Umbilical cord (tissue), 2 donors: ENCODE data around the gene TFB2M. TPM values are rescaled to one million over a fixed set of nuclear protein-coding genes. Genes with fewer than 3 reads are reported as not detected.

Experiments
- DNase-seq: peaks from one replicate; pipeline ENCODE4 v3.0.0-alpha.2; 2015; ENCODE audit warnings: low spot score
- total RNA-seq: library from RNA; depleted of rRNA; stranded (reverse); fragments of >200 nt; gene quantifications from one replicate; pipeline ENCODE4 v1.2.3, GENCODE V29; 2014; ENCODE audit warnings: low replicate concordance; ENCODE audit not compliant: insufficient read depth

The TFB2M gene
- total RNA-seq, 1 donor from 2014 or later = 14.4 TPM

GRCh38 chr1:246554201-246554600 lies 11.9 kb downstream of the TFB2M start:
- no peak for DNase-seq

GRCh38 chr1:246552110-246552509 lies 14.0 kb downstream of the TFB2M start:
- no peak for DNase-seq

DNA sequence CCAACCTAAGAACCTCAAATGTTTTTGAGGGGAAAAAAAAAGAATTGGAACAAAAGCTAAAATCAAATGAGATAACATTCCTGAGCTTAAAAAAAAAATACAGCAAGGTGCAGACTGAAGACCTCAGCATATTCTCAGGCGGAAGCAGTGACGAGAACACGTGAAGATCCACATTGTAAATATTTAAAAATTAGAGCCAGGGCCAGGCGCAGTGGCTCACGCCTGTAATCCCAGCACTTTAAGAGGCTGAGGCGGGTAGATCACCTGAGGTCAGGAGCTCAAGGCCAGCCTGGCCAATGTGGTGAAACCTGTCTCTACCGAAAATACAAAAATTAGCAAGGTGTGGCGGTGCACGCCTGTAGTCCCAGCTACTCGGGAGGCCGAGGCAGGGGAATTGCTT lies 15.7 kb downstream of the TFB2M start:
- no peak for DNase-seq

- no peak for DNase-seq
Observed at GRCh38 chr1:246549665-246550064, 16.4 kb downstream of the TFB2M start.

DNA sequence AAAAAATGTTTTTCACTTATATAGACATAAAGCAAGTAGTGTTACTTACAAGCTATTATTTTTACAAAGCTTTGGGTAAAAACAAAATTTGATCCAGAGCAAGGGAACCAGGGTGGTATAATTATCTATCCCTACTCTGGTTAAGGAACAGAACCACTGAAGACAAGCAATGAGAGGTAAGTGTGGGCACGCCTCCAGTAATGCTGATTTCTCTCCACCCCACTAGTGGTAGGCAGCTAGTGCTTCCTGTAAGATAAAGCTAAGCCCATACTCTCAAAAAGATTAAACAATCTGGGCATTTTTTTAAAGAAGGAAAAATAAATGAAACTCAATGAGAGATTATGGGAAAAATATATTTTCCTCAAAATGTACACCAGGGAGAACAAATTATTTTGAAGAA lies 22.1 kb downstream of the TFB2M start:
- no peak for DNase-seq

DNA sequence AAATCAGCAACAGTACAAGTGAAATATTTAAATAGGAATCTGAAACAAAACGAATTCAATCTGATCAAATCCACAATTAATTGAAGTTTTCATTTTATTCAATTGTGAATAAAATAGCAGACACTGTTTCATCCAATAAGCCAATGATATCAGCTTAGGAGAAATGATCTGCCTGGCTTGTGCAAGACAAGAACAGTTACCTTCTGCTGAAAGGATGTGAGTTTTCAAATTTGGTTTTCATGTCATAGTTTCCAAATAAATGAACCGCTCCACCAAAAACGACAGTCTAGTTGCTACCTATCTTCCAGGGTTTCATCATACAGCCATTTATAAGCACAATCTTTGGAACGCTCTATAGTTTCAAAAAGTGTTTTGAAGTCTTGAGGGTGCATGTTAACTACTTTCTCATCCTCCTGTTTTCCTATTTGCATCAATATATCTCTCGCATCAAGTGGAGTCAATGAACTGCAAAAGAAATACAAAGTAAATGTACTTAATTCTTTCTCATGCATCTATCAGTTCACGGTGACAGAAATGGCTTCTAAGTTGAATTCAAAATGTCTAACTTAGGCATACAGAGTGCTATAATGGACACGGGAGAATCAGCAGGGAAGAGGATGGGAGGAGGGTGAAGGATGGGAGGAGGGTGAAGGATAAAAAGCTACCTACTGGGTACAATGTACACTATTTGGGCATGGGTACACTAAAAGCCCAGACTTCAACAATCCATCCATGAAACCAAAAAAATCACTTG lies 25.1 kb downstream of the TFB2M start:
- no peak for DNase-seq

DNA sequence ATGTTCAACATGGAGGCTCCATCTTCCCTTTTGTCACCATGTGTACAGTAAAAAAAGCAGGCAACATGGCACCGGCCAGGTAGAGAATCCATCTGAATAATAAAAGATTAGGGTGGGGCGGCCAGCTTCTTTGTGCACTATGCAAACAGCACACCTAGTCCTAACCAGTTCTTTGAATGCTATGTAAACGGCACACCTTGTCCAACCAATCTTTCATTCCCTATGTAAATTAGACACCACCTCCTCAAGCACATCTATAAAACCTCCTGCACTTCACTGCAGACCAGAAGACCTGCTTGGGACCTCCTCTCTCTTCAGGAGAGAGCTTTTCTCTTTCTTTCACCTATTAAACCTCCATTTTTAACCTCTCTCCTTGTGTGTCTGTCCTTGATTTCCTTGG lies 28.2 kb downstream of the TFB2M start:
- DNase-seq = no peak

DNA sequence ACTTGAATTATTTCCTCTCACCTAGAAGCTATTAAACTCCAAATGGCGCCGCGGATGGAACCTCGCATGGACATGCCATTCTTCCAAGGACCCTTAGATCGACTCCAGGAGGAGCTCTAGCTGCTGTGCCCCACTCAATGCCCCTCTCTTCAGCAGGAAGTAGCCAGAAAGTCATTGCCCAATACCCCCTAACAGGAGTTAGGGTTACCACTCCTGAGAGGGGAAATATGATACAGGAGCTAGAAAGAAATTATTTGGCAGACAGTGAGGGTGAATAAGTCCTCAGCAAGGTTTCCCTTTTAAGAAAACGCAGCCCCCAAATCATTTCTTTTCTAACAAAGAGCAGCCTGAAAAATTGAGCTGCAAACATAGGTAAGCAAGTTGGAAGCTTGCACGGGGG lies 28.6 kb downstream of the TFB2M start:
- no peak for DNase-seq

DNA sequence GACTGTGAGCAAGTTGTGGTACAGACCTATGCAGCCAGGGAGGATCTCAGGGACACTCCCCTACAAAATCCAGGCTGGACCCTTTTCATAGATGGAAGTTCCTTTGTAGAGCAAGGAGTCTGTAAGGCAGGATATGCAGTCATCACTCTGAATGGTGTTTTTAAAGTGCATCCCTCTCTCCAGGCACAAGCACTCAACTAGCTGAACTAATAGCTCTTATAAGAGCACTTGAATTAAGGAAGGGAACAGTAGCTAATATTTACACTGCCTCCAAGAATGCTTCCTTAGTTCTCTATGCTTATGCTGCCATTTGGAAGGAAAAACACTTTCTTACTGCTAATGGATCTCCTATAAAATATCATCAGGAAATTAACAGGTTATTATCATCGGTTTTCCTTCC lies 31.9 kb downstream of the TFB2M start:
- DNase-seq = no peak

DNA sequence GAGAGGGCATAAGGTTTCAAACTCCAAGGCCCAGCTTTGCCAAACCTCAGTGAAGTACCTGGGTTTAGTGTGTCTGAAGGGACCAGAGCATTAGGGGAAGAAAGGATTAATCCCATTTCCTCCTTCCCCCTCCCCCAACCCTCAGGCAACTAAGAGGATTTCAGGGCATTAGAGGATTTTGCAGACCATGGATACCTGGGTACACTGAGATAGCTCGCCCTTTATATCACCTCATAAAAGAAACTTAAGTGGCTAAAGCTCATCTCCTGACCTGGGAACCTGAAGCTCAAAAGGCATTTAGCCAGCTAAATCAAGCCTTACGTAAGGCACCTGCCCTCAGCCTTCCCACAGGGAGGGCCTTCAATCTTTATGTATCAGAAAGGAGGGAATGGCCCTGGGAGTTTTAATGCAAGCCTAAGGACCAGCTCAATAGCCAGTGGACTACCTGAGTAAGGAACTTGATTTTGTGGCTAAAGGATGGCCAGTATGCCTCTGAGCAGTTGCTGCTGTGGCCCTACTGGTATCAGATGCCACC lies 32.6 kb downstream of the TFB2M start:
- DNase-seq = no peak

- DNase-seq = no peak
Observed at GRCh38 chr1:246532519-246532918, 33.5 kb downstream of the TFB2M start.

DNA sequence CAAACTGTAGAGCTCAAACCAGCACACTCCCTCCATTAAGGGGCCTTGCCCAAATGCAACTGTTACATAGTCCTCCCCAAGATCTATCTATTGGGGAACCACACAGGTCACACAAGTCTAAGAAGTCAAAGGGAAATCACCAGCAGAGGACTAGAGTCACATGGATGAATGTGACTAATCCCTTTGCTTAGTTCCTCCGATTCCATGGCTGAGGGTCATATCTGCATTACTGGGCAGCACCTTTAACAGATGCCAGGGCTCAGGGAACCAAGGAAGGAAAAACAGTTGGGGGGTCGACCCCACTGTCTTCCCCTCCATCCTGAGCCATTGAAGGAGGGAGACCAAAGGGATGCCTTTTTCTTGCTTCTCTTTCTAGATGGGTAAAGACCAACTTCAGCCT lies 35.6 kb downstream of the TFB2M start:
- DNase-seq = no peak

- no peak for DNase-seq
Observed at GRCh38 chr1:246528933-246529731, 36.9 kb downstream of the TFB2M start.

- DNase-seq = no peak
Observed at GRCh38 chr1:246527402-246528088, 38.5 kb downstream of the TFB2M start.

DNA sequence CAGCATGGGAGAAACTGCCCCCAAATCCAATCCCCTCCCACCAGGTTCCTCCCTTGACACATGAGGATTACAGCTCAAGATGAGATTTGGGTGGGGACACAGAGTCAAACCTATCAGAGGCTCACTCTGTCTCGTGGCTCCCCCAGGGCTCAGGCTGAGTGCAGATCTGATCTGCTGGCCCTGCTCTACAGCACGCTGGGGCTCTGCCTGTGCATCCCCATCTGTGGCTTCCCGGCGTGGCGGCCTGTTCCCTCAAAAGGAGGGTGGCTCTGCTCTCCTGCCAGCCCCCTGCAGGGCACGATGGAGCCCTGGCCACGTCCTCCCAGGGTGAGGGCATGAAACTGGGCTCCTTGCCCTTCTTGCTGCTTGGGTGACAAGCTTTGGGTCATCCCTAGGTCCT lies 39.1 kb downstream of the TFB2M start:
- no peak for DNase-seq

DNA sequence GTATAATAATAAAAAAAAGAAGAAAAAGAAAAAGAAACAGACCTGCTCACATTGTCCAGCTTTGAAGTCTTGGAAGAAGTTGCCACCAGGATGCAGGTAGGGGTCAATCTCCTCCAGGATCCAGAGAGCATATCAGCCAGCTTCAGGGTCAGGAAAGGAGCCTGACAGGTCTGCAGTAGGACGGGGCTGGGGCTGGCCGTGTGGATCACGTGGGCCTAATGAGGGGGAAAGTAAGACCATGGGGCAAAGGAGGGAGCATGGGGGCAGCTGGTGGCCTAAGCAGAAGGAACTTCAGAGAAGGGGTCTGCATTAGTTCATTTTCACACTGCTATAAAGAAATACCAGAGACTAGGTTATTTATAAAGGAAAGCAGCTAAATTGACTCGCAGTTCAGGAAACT lies 39.7 kb downstream of the TFB2M start:
- DNase-seq = no peak

DNA sequence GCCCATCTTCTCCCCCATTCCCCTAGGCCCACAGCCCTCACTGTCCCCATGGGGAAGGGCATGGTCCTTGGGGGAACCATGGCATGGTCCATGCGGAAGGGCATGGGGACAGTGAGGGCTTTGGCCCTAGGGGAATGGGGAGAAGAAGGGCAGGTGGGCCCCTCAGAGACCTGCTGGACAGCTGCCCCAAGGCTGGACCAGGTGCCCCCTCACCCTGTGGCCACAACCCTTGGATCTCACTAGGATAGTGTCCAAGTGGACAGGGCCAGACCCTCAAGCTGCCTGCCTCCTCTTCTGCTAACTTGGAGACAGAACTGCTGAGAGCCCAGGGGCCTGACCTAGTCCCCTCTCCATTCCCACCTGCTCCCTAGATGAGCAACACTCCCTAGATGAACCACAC lies 46.5 kb downstream of the TFB2M start:
- no peak for DNase-seq

DNA sequence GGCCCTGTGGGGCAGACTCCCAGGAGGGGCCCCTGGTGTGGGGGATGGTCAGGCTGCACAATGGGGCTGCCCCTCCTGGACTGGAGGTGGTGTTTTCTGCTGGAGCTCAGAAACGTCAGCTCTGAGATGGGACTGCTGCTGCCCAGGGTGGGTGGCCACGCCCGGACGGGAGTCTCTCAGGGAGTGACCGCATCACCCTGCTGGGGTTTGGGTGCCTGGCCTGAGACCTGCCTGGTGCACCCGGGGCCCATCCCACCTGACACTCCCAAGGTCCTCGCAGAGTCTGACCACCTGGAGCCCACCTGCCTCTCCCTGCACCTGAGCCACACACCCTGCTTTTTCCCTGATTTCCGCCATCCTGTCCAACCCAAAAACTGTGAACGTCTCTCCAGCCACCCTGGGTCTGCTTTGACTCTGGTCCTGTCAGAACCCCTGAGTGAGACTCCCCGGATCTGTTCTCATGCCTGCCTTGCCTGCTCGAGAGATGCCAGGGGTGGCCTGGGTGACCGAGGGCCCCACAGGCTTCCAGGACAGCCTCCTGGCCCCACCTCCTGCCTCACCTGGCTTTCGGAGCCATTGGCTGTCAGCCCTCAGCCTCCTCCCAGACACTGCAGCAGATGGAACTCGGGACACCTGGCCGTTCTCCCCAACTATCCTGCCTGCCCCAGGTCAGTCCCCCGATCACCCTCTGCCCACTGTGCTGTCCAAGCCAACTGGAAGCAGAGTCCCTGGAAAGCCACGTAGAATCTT lies 47.4 kb downstream of the TFB2M start:
- no peak for DNase-seq

DNA sequence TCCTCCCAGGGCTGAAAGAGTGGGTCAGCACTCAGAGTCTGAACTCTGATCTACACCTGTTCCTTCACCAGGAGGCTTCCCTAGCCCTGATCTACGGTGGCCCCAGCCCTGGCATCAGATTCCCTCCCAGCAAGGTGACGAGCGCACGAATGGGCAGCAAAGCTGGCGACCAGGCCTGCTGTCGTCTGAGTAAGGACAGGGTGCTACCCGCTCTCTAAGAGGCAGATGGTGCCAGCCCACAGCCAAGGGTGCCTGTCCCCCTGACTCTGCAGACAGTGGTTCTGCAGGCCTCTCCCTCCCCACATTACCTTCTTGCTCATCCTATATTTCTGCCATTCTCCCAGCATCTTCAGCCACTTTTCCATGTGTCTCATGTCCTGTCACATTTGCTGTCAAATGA lies 48.7 kb downstream of the TFB2M start:
- no peak for DNase-seq

DNA sequence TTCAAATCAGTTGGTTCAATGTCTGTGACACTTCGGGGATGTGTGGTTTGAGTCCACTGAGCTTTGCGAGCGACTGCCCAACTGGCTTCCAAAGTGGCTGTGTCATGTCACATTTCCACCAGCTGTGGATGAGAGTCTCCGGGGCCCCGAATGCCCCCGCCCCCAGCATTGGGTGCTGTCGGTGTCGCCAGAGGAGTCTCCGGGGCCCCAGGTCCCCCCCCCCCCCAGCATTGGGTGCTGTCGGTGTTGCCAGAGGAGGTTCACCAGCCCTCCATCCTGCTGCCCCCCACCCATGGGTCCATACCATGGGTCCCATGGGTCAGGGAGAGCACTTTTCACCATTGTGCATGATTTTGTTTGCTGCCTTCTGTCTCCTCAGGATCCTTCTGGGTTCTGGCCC lies 49.9 kb downstream of the TFB2M start:
- no peak for DNase-seq

DNA sequence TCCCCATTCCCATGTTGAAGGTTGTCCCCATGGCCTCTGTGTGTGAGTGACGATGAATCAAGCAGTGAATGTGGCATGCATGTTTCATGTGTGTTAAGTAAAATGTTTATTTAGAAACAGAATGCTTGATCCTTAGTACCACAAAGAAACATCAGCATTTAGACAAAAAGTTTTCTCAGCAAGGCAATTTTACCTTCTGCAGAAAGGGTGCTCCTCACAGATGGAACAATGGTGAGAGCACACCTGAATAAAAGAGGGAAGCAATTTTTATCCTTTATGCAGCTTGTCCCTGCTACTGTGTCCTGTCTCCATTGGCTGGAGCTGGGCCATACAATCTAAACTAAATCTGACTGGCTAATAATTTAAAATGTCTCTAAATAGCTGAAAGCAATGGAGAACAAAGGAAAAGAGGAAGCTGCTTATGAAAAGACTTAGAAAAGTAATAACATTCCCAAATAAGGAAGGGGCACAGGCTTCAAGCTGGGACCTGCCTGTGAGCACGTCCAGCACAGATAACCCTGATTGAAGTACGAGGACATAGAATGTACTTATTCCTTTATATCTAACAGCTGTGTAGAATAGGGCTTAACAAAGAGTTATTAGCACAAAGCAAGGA lies 50.6 kb downstream of the TFB2M start:
- no peak for DNase-seq
